ENCODE data around the gene ERCC1.
A peak's percentile ranks its signal among the peaks of the same experiment; 100 is the strongest.

The ERCC1 gene

GRCh38 chr19:45423589-45424190 lies at the start of gene ERCC1:
Gene ERCC1, minus strand, starts transcription at chr19:45423917. Its CDS starts 543 bp downstream, at chr19:45423374.
- Histone ChIP-seq H3K27me3 (ENCODE audit: control insufficient read depth, insufficient read depth, low read length) (no peaks in the 10 kb centered on the region), H3K4me3 (ENCODE audit: low read length) (peak within 1 kb of the TSS; percentile 72), H3K4me1 (ENCODE audit: control insufficient read depth, insufficient read depth, low read length) (peaks cover 10% of the 10 kb centered on the region), H3K9ac (ENCODE audit: low read length) (peak within 1 kb of the TSS; percentile 61), H3K27ac (ENCODE audit: low read depth, low read length) (peak within 1 kb of the TSS; percentile 80), H3K36me3 (ENCODE audit: control insufficient read depth, insufficient read depth, low read length) (no peaks in the 10 kb centered on the region)

DNA sequence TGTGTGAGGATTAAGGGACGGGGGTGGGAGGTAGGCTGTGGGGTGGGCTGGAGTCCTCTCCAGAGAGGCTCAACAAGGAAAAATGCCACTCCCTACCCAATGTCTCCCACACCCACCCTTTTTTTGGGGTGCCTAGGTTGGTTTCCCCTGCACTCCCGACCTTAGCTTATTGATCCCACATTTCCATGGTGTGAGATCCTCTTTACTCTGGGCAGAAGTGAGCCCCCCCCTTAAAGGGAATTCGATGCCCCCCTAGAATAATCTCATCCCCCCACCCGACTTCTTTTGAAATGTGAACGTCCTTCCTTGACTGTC lies 49.6 kb upstream of the ERCC1 start:
- H3K4me1 ChIP-seq (ENCODE audit: control insufficient read depth, insufficient read depth, low read length) = peaks cover 8% of the 10 kb centered on the region
- no peak overlapping the region for H3K27ac ChIP-seq (ENCODE audit: low read depth, low read length)
- H3K27me3 ChIP-seq (ENCODE audit: control insufficient read depth, insufficient read depth, low read length) = no peaks in the 10 kb centered on the region
- peaks cover 2% of the 10 kb centered on the region for H3K36me3 ChIP-seq (ENCODE audit: control insufficient read depth, insufficient read depth, low read length)
- H3K9ac ChIP-seq (ENCODE audit: low read length) = no peak overlapping the region
- no peak overlapping the region for H3K4me3 ChIP-seq (ENCODE audit: low read length)

DNA sequence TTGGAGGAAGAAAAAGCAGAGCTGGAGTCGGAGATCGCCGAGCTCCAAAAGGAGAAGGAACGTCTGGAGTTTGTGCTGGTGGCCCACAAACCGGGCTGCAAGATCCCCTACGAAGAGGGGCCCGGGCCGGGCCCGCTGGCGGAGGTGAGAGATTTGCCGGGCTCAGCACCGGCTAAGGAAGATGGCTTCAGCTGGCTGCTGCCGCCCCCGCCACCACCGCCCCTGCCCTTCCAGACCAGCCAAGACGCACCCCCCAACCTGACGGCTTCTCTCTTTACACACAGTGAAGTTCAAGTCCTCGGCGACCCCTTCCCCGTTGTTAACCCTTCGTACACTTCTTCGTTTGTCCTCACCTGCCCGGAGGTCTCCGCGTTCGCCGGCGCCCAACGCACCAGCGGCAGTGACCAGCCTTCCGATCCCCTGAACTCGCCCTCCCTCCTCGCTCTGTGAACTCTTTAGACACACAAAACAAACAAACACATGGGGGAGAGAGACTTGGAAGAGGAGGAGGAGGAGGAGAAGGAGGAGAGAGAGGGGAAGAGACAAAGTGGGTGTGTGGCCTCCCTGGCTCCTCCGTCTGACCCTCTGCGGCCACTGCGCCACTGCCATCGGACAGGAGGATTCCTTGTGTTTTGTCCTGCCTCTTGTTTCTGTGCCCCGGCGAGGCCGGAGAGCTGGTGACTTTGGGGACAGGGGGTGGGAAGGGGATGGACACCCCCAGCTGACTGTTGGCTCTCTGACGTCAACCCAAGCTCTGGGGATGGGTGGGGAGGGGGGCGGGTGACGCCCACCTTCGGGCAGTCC lies 49.0 kb upstream of the ERCC1 start:
- Histone ChIP-seq H3K4me1 (ENCODE audit: control insufficient read depth, insufficient read depth, low read length) (peaks cover 8% of the 10 kb centered on the region), H3K27me3 (ENCODE audit: control insufficient read depth, insufficient read depth, low read length) (no peaks in the 10 kb centered on the region), H3K36me3 (ENCODE audit: control insufficient read depth, insufficient read depth, low read length) (peaks cover 2% of the 10 kb centered on the region), H3K9ac (ENCODE audit: low read length) (no peak overlapping the region), H3K4me3 (ENCODE audit: low read length) (no peak overlapping the region), H3K27ac (ENCODE audit: low read depth, low read length) (no peak overlapping the region)

- peaks cover 12% of the 10 kb centered on the region for H3K4me1 ChIP-seq (ENCODE audit: control insufficient read depth, insufficient read depth, low read length)
- H3K36me3 ChIP-seq (ENCODE audit: control insufficient read depth, insufficient read depth, low read length) = peaks cover 2% of the 10 kb centered on the region
- H3K27me3 ChIP-seq (ENCODE audit: control insufficient read depth, insufficient read depth, low read length) = no peaks in the 10 kb centered on the region
- H3K4me3 ChIP-seq (ENCODE audit: low read length) = no peak overlapping the region
- H3K27ac ChIP-seq (ENCODE audit: low read depth, low read length) = no peak overlapping the region
- H3K9ac ChIP-seq (ENCODE audit: low read length) = no peak overlapping the region
These were observed 48.3 kb upstream of the ERCC1 start for GRCh38 chr19:45471931-45472562.

GRCh38 chr19:45471111-45471930 lies 47.6 kb upstream of the ERCC1 start:
- peaks cover 13% of the 10 kb centered on the region for H3K4me1 ChIP-seq (ENCODE audit: control insufficient read depth, insufficient read depth, low read length)
- H3K36me3 ChIP-seq (ENCODE audit: control insufficient read depth, insufficient read depth, low read length) = peaks cover 2% of the 10 kb centered on the region
- peak overlapping the region; percentile 99 for H3K4me3 ChIP-seq (ENCODE audit: low read length)
- H3K9ac ChIP-seq (ENCODE audit: low read length) = no peak overlapping the region
- no peaks in the 10 kb centered on the region for H3K27me3 ChIP-seq (ENCODE audit: control insufficient read depth, insufficient read depth, low read length)
- no peak overlapping the region for H3K27ac ChIP-seq (ENCODE audit: low read depth, low read length)

- H3K27ac ChIP-seq (ENCODE audit: low read depth, low read length) = no peak overlapping the region
- H3K27me3 ChIP-seq (ENCODE audit: control insufficient read depth, insufficient read depth, low read length) = no peaks in the 10 kb centered on the region
- H3K9ac ChIP-seq (ENCODE audit: low read length) = no peak overlapping the region
- peaks cover 2% of the 10 kb centered on the region for H3K36me3 ChIP-seq (ENCODE audit: control insufficient read depth, insufficient read depth, low read length)
- peak overlapping the region; percentile 99 for H3K4me3 ChIP-seq (ENCODE audit: low read length)
- H3K4me1 ChIP-seq (ENCODE audit: control insufficient read depth, insufficient read depth, low read length) = peaks cover 13% of the 10 kb centered on the region
These were observed 47.0 kb upstream of the ERCC1 start for GRCh38 chr19:45470762-45471081.

DNA sequence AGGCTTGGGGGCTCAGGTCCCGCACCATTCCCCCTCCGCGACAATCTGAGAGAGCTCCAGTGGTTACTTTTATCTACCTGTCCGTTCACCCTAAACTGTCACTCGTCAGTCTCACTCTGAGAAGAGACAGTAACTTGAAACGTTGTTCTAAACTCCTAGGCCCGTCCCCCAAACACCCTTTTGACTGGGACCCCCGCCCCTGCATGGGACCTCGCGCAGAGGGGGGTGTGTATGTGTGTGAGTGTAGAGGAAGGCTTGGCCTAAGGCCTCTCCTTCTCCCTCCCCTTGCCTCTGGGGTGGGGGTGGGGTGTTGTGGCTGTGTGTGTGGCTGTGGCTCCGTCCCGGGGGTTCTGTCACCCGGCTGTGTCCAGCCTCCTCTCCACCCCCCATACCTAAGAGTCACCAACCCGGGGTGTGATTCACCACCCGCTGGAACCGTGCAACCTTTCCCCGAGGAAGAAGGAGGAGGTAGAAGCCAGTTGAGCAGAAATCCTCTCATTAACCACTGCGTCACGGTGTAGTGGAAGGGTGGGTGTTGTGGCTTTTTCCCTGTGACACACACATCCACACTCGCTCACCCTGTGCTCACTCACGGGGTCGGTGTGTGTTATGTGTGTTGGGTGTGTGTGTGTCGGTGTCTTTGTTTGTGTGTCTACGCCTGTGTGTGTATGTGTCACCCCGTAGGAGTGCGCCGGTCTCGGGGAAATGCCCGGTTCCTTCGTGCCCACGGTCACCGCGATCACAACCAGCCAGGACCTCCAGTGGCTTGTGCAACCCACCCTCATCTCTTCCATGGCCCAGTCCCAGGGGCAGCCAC lies 46.4 kb upstream of the ERCC1 start:
- H3K27ac ChIP-seq (ENCODE audit: low read depth, low read length) = peak overlapping the region; percentile 89
- peaks cover 13% of the 10 kb centered on the region for H3K4me1 ChIP-seq (ENCODE audit: control insufficient read depth, insufficient read depth, low read length)
- H3K27me3 ChIP-seq (ENCODE audit: control insufficient read depth, insufficient read depth, low read length) = no peaks in the 10 kb centered on the region
- H3K4me3 ChIP-seq (ENCODE audit: low read length) = peak overlapping the region; percentile 99
- peak overlapping the region; percentile 98 for H3K9ac ChIP-seq (ENCODE audit: low read length)
- H3K36me3 ChIP-seq (ENCODE audit: control insufficient read depth, insufficient read depth, low read length) = peaks cover 2% of the 10 kb centered on the region

GRCh38 chr19:45469132-45469944 lies 45.6 kb upstream of the ERCC1 start:
- H3K27me3 ChIP-seq (ENCODE audit: control insufficient read depth, insufficient read depth, low read length) = no peaks in the 10 kb centered on the region
- peaks cover 2% of the 10 kb centered on the region for H3K36me3 ChIP-seq (ENCODE audit: control insufficient read depth, insufficient read depth, low read length)
- peaks cover 13% of the 10 kb centered on the region for H3K4me1 ChIP-seq (ENCODE audit: control insufficient read depth, insufficient read depth, low read length)
- H3K27ac ChIP-seq (ENCODE audit: low read depth, low read length) = peak overlapping the region; percentile 89
- H3K4me3 ChIP-seq (ENCODE audit: low read length) = peak overlapping the region; percentile 99
- H3K9ac ChIP-seq (ENCODE audit: low read length) = peak overlapping the region; percentile 98

DNA sequence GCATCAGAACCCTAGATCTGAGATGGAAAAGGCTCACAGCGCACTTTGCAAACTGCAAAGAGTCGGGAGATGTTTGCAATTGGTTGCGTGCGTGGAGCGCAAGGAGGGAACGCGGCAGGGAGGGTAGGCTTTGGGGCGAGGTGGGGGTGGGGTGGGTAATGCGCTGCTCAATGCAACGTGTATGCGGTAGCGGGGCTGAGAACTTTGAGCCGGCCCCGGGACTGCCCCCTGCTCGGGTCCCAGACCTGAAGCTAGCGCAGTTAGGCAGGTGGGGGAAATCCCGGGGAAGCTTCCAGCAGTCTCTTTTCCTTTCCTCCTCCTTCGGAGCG lies 45.0 kb upstream of the ERCC1 start:
- Histone ChIP-seq H3K27me3 (ENCODE audit: control insufficient read depth, insufficient read depth, low read length) (no peaks in the 10 kb centered on the region), H3K27ac (ENCODE audit: low read depth, low read length) (peak overlapping the region; percentile 78), H3K9ac (ENCODE audit: low read length) (peak overlapping the region; percentile 39), H3K36me3 (ENCODE audit: control insufficient read depth, insufficient read depth, low read length) (peaks cover 2% of the 10 kb centered on the region), H3K4me3 (ENCODE audit: low read length) (peak overlapping the region; percentile 99), H3K4me1 (ENCODE audit: control insufficient read depth, insufficient read depth, low read length) (peaks cover 13% of the 10 kb centered on the region)

GRCh38 chr19:45468159-45468651 lies 44.5 kb upstream of the ERCC1 start:
- H3K27me3 ChIP-seq (ENCODE audit: control insufficient read depth, insufficient read depth, low read length) = no peaks in the 10 kb centered on the region
- no peak overlapping the region for H3K9ac ChIP-seq (ENCODE audit: low read length)
- peaks cover 2% of the 10 kb centered on the region for H3K36me3 ChIP-seq (ENCODE audit: control insufficient read depth, insufficient read depth, low read length)
- no peak overlapping the region for H3K27ac ChIP-seq (ENCODE audit: low read depth, low read length)
- H3K4me3 ChIP-seq (ENCODE audit: low read length) = peak overlapping the region; percentile 99
- peaks cover 13% of the 10 kb centered on the region for H3K4me1 ChIP-seq (ENCODE audit: control insufficient read depth, insufficient read depth, low read length)

GRCh38 chr19:45467456-45468158 lies 43.9 kb upstream of the ERCC1 start, which contains the start of gene FOSB:
Gene FOSB, plus strand, starts transcription at chr19:45467996. Its CDS starts 591 bp downstream, at chr19:45468587.
- peak within 1 kb of the TSS; percentile 83 for H3K27ac ChIP-seq (ENCODE audit: low read depth, low read length)
- peaks cover 2% of the 10 kb centered on the region for H3K36me3 ChIP-seq (ENCODE audit: control insufficient read depth, insufficient read depth, low read length)

More at GRCh38 chr19:45467456-45468158, 43.9 kb upstream of the ERCC1 start, which contains the start of gene FOSB:
- H3K9ac ChIP-seq (ENCODE audit: low read length) = peak within 1 kb of the TSS; percentile 54
- peak within 1 kb of the TSS; percentile 99 for H3K4me3 ChIP-seq (ENCODE audit: low read length)
- no peaks in the 10 kb centered on the region for H3K27me3 ChIP-seq (ENCODE audit: control insufficient read depth, insufficient read depth, low read length)
- peaks cover 13% of the 10 kb centered on the region for H3K4me1 ChIP-seq (ENCODE audit: control insufficient read depth, insufficient read depth, low read length)
